HG03097 (cell line): ENCODE measurements around the gene SCN2B.

ENCODE experiments used
- ATAC-seq: cut with Tn5 transposase; IDR thresholded peaks from one replicate; pipeline ENCODE4 v1.9.1; 2021; ENCODE audit not compliant: unreplicated experiment, low FRiP score

The SCN2B gene

GRCh38 chr11:118175031-118175992, 1.1 kb downstream of the SCN2B start:
- no peak for ATAC-seq

- ATAC-seq, result no peak
These were observed 2.4 kb downstream of the SCN2B start for GRCh38 chr11:118174006-118174567.

GRCh38 chr11:118172356-118172755, 4.1 kb downstream of the SCN2B start:
- no peak for ATAC-seq

- ATAC-seq, result no peak
These were observed 5.0 kb downstream of the SCN2B start for GRCh38 chr11:118171269-118172062.

GRCh38 chr11:118170882-118171268, 5.6 kb downstream of the SCN2B start:
- no peak for ATAC-seq

- ATAC-seq, result no peak
These were observed 6.2 kb downstream of the SCN2B start for GRCh38 chr11:118170231-118170630.

- ATAC-seq, result no peak
These were observed 6.9 kb downstream of the SCN2B start for GRCh38 chr11:118169300-118170140.

- ATAC-seq, result no peak
These were observed 7.7 kb downstream of the SCN2B start for GRCh38 chr11:118168751-118169150.

GRCh38 chr11:118168316-118168715, 8.1 kb downstream of the SCN2B start:
- ATAC-seq, result no peak

GRCh38 chr11:118167906-118168305, 8.5 kb downstream of the SCN2B start:
- ATAC-seq, result no peak

GRCh38 chr11:118167253-118167652, 9.2 kb downstream of the SCN2B start:
- ATAC-seq, result no peak

- ATAC-seq, result no peak
These were observed 9.8 kb downstream of the SCN2B start for GRCh38 chr11:118166641-118167040.

GRCh38 chr11:118164885-118165284, 11.6 kb downstream of the SCN2B start:
- no peak for ATAC-seq

GRCh38 chr11:118163494-118163893, 12.9 kb downstream of the SCN2B start:
- no peak for ATAC-seq

GRCh38 chr11:118162846-118163245, 13.6 kb downstream of the SCN2B start:
- ATAC-seq, result no peak

GRCh38 chr11:118161786-118162185, 14.7 kb downstream of the SCN2B start:
- ATAC-seq, result no peak

GRCh38 chr11:118157186-118157895, 19.1 kb downstream of the SCN2B start:
- ATAC-seq, result no peak

GRCh38 chr11:118156531-118157185, 19.8 kb downstream of the SCN2B start:
- no peak for ATAC-seq
